HL-60 (cell line): ENCODE data around the gene CLUH.

Experiments
- GABPA ChIP-seq: IDR thresholded peaks from 2 replicates; pipeline ENCODE4 v1.6.1; 2012; ENCODE audit warnings: low read depth
- POLR2AphosphoS5 ChIP-seq: IDR thresholded peaks from 2 replicates; pipeline ENCODE4 v1.6.1; 2012; ENCODE audit warnings: low read depth
- SPI1 ChIP-seq: IDR thresholded peaks from 2 replicates; pipeline ENCODE4 v1.6.1; 2012; ENCODE audit warnings: low read depth, mild to moderate bottlenecking, borderline replicate concordance
- TF ChIP-seq, protein P1 (sequence below): IDR thresholded peaks from one replicate; pipeline ENCODE4 v1.5.1; 2011; ENCODE audit warnings: low read length, control low read depth, inconsistent platforms; ENCODE audit not compliant: insufficient read depth
- TF ChIP-seq, protein P2 (sequence below): IDR thresholded peaks from 2 replicates; pipeline ENCODE4 v1.6.1; 2012; ENCODE audit warnings: low read depth; ENCODE audit not compliant: insufficient replicate concordance

DNA sequence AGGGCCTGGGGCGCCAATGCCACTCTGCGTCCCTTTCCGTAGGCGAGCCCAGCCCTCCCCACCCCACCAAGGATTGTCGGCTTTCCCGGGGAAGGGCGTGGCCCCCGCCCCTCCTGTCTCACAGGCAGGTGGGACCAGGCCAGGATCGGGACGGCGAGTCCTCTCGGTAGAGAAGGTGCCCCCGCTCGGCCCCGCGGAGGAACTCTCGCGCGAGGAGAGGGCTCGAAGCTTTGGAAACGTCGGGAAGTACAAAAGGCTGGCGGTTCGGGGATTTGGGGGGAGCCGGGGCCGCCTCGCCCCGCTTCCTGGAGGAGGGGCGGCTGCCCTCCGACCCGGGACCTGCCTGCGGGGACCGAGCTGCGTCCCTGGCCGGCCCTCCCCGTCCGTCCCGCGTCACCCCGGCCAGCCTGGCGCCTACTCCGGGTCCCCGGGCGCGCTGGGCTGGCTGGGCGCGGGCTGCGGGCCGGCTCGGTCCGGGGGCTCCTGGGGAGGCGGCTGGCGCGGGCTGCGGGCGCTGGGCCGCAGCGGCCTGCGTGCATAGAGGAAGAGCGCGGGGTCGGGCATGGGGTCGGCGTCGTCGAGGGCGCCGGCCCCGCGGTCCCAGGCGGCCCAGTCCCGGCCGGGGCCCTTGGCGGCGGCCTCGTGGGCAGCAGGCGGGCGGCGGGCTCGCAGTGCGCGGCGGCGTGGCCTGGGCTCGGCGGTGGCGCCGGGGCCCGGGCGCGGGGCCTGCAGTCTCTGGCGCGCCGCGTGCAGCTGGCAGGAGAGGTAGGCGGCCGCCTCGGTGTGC is 12.6 kb upstream of the CLUH start:
- TF ChIP-seq, protein P1, sequence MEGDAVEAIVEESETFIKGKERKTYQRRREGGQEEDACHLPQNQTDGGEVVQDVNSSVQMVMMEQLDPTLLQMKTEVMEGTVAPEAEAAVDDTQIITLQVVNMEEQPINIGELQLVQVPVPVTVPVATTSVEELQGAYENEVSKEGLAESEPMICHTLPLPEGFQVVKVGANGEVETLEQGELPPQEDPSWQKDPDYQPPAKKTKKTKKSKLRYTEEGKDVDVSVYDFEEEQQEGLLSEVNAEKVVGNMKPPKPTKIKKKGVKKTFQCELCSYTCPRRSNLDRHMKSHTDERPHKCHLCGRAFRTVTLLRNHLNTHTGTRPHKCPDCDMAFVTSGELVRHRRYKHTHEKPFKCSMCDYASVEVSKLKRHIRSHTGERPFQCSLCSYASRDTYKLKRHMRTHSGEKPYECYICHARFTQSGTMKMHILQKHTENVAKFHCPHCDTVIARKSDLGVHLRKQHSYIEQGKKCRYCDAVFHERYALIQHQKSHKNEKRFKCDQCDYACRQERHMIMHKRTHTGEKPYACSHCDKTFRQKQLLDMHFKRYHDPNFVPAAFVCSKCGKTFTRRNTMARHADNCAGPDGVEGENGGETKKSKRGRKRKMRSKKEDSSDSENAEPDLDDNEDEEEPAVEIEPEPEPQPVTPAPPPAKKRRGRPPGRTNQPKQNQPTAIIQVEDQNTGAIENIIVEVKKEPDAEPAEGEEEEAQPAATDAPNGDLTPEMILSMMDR = no peak
- TF ChIP-seq, protein P2, sequence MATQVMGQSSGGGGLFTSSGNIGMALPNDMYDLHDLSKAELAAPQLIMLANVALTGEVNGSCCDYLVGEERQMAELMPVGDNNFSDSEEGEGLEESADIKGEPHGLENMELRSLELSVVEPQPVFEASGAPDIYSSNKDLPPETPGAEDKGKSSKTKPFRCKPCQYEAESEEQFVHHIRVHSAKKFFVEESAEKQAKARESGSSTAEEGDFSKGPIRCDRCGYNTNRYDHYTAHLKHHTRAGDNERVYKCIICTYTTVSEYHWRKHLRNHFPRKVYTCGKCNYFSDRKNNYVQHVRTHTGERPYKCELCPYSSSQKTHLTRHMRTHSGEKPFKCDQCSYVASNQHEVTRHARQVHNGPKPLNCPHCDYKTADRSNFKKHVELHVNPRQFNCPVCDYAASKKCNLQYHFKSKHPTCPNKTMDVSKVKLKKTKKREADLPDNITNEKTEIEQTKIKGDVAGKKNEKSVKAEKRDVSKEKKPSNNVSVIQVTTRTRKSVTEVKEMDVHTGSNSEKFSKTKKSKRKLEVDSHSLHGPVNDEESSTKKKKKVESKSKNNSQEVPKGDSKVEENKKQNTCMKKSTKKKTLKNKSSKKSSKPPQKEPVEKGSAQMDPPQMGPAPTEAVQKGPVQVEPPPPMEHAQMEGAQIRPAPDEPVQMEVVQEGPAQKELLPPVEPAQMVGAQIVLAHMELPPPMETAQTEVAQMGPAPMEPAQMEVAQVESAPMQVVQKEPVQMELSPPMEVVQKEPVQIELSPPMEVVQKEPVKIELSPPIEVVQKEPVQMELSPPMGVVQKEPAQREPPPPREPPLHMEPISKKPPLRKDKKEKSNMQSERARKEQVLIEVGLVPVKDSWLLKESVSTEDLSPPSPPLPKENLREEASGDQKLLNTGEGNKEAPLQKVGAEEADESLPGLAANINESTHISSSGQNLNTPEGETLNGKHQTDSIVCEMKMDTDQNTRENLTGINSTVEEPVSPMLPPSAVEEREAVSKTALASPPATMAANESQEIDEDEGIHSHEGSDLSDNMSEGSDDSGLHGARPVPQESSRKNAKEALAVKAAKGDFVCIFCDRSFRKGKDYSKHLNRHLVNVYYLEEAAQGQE = no peak
- TF ChIP-seq POLR2AphosphoS5 (no peak), SPI1 (no peak), GABPA (no peak)
